ENCODE measurements around the gene TNFAIP8L1.

The TNFAIP8L1 gene

GRCh38 chr19:4692251-4693077 is 53.1 kb downstream of the TNFAIP8L1 start:
- DNase-seq (ENCODE audit: extremely low read depth, low read depth) = no peak
- no peak for TF ChIP-seq CTCF (IDR thresholded peaks at IDR 0.05; ENCODE audit: low read depth, low read length, missing control alignments)
- H3K4me3 ChIP-seq (replicated peaks; ENCODE audit: low read depth, low read length) = no peak overlapping the region

DNA sequence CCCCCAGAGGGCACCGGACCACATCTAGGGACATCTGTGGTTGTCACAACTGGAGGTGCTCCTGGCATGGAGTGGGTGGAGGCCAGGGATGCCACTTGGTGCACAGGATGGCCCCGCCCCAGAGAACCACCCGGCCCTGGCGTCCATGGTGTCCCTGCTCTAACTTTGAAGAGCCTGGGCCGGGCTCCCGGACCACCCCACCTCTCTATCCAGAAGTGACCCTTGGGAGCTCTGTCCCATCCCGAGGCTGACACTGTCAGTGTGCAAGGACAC is 53.7 kb downstream of the TNFAIP8L1 start:
- no peak for DNase-seq (ENCODE audit: extremely low read depth, low read depth)
- no peak for TF ChIP-seq CTCF (IDR thresholded peaks at IDR 0.05; ENCODE audit: low read depth, low read length, missing control alignments)
- H3K4me3 ChIP-seq (replicated peaks; ENCODE audit: low read depth, low read length) = no peak overlapping the region

DNA sequence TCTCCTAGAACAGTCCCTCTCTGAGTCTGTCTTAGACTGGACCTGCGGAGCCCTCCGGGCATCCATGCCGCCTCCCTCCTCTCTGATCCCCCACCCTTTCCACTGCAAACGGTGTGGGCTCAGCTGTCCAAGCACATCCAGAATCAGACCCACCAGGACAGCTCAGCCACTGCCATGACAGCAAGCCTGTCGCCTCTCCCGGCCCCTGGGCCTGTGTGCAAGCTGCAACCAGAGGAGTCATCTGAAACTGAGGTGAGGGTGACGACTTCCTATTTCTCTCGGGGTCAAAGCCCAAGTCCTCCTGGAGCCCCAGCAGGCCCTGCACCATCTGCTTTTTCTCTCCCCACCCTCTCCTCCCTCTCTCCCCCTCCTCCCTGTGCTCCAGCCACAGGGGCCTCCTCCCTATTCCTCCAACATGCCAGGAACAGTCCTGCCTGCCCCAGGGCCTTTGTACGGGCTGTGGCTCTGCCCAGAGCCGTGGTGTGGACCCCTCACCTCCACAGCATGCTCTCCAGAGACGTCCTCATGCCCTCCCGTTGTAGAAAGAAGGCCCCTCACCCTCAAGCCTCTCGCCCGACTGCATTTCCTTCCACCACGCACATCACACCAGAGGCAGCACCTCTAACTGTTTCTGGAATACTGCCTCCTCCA is 54.3 kb downstream of the TNFAIP8L1 start:
- no peak for TF ChIP-seq CTCF (IDR thresholded peaks at IDR 0.05; ENCODE audit: low read depth, low read length, missing control alignments)

GRCh38 chr19:4694211-4694987 is 55.1 kb downstream of the TNFAIP8L1 start:
- TF ChIP-seq CTCF (IDR thresholded peaks at IDR 0.05; ENCODE audit: low read depth, low read length, missing control alignments) = no peak
- DNase-seq (ENCODE audit: extremely low read depth, low read depth) = peak; percentile 55
- H3K4me3 ChIP-seq (replicated peaks; ENCODE audit: low read depth, low read length) = no peak overlapping the region

More for the DNA sequence above, 54.3 kb downstream of the TNFAIP8L1 start:
- no peak for DNase-seq (ENCODE audit: extremely low read depth, low read depth)
- no peak overlapping the region for H3K4me3 ChIP-seq (replicated peaks; ENCODE audit: low read depth, low read length)

GRCh38 chr19:4695224-4695731 is 56.0 kb downstream of the TNFAIP8L1 start:
- no peak for DNase-seq (ENCODE audit: extremely low read depth, low read depth)
- no peak for TF ChIP-seq CTCF (IDR thresholded peaks at IDR 0.05; ENCODE audit: low read depth, low read length, missing control alignments)
- H3K4me3 ChIP-seq (replicated peaks; ENCODE audit: low read depth, low read length) = no peak overlapping the region

DNA sequence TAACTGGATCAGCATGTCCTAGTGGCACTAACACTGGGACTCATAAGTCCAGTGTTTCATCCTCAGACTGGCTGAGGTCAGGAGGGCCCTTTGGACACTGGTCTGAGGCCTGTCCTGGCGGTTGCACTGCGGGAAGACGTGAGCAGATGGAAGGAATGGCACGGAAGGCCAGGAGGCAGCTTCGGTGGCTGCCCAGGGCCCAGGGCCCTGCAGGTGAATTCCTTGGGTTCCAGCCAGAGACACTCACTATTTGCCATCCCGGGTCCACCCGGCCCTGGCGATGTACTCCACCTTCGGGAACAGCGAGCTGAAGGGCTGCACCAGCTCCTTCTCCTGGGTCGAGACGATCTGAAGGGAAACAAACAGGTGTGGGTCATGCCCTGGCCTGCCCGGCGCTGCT is 58.0 kb downstream of the TNFAIP8L1 start:
- no peak for TF ChIP-seq CTCF (IDR thresholded peaks at IDR 0.05; ENCODE audit: low read depth, low read length, missing control alignments)
- H3K4me3 ChIP-seq (replicated peaks; ENCODE audit: low read depth, low read length) = no peak overlapping the region
- no peak for DNase-seq (ENCODE audit: extremely low read depth, low read depth)

Measured in HFF-Myc (cell line).